MM.1S (cell line): ENCODE measurements around the gene FAM162A.

ENCODE experiments used
- EZH2 ChIP-seq: fragments of 300-600 bp; sonication (generic); optimal IDR thresholded peaks from 2 replicates; pipeline ENCODE3; 2017; ENCODE audit warnings: low read depth, mild to moderate bottlenecking, antibody characterized with exemption, low read length, mixed read lengths
- TF ChIP-seq, protein P1 (sequence below): fragments of 300-600 bp; sonication (generic); IDR thresholded peaks from 2 replicates; pipeline ENCODE4 v1.5.1; 2016; ENCODE audit warnings: antibody characterized with exemption, low read length, mixed read lengths

DNA sequence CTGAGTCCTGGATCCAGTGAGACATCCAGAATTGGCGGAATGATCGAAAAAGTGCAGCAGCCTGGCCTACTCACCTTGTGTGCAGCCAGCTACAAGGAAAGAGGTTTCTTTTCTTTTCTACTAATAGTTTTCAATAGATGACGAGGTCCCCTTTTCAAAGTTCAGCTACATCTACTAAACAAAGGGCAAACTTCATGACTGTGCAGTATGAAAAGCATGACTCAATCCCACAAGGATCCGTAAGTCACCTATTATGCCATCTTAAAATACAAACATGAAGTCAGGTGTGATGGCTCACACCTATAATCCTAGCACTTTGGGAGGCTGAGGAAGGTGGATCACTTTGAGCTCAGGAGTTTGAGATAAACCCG, 17.6 kb upstream of the FAM162A start:
- no peak for TF ChIP-seq EZH2
- TF ChIP-seq, protein P1, sequence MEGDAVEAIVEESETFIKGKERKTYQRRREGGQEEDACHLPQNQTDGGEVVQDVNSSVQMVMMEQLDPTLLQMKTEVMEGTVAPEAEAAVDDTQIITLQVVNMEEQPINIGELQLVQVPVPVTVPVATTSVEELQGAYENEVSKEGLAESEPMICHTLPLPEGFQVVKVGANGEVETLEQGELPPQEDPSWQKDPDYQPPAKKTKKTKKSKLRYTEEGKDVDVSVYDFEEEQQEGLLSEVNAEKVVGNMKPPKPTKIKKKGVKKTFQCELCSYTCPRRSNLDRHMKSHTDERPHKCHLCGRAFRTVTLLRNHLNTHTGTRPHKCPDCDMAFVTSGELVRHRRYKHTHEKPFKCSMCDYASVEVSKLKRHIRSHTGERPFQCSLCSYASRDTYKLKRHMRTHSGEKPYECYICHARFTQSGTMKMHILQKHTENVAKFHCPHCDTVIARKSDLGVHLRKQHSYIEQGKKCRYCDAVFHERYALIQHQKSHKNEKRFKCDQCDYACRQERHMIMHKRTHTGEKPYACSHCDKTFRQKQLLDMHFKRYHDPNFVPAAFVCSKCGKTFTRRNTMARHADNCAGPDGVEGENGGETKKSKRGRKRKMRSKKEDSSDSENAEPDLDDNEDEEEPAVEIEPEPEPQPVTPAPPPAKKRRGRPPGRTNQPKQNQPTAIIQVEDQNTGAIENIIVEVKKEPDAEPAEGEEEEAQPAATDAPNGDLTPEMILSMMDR, result no peak
